ENCODE results near the gene PRDM7.

DNA sequence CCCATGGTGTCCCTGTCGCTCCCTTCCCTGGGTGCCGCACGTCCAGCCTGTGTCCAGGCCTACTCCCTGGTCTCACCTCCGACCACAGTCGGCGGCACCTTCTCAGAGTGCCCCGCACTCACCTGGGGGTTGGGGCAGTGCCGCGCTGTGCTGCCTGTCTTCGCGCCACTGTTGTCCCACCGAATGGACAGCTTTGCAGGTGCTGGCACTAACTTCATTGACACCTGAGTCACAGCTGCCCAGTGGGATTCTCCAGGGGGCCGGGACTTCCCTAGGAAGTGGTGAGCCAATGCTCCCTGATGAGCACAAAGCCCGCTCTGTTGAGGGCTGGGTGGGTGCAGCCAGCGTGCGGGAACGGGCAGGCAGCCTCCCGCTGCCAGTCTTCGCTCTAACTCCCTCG, 33.6 kb downstream of the PRDM7 start:
- TF ChIP-seq, protein P1, sequence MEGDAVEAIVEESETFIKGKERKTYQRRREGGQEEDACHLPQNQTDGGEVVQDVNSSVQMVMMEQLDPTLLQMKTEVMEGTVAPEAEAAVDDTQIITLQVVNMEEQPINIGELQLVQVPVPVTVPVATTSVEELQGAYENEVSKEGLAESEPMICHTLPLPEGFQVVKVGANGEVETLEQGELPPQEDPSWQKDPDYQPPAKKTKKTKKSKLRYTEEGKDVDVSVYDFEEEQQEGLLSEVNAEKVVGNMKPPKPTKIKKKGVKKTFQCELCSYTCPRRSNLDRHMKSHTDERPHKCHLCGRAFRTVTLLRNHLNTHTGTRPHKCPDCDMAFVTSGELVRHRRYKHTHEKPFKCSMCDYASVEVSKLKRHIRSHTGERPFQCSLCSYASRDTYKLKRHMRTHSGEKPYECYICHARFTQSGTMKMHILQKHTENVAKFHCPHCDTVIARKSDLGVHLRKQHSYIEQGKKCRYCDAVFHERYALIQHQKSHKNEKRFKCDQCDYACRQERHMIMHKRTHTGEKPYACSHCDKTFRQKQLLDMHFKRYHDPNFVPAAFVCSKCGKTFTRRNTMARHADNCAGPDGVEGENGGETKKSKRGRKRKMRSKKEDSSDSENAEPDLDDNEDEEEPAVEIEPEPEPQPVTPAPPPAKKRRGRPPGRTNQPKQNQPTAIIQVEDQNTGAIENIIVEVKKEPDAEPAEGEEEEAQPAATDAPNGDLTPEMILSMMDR (IDR thresholded peaks at IDR 0.05): no peak
- TF ChIP-seq POLR2A (IDR thresholded peaks at IDR 0.05): no peak

All from esophagus squamous epithelium (tissue), 4 donors.